ENCODE measurements around the gene SLC17A7.
"Not testable (repeated sequence)": the region's sequence is repeated elsewhere in the genome, so short reads cannot be mapped to it uniquely, and the experiment has no call there.

SLC17A7 gene

GRCh38 chr19:49444100-49444700 is 2.9 kb upstream of the SLC17A7 start:
- DNase-seq (ENCODE audit: low read depth in 2 of 2), result not testable (repeated sequence)

GRCh38 chr19:49443366-49444099 is 2.2 kb upstream of the SLC17A7 start:
- DNase-seq (ENCODE audit: low read depth in 2 of 2), result peak; percentile 86 to 91

- peak in 1 of 2 donors; percentile 51 for DNase-seq (ENCODE audit: low read depth in 2 of 2)
Measured at GRCh38 chr19:49442771-49443365, 1.5 kb upstream of the SLC17A7 start.

GRCh38 chr19:49442354-49442753 is 1.0 kb upstream of the SLC17A7 start:
- DNase-seq (ENCODE audit: low read depth in 2 of 2), result no peak

- DNase-seq (ENCODE audit: low read depth in 2 of 2), result no peak
Measured at GRCh38 chr19:49441960-49442350, 628 bp upstream of the SLC17A7 start.

GRCh38 chr19:49440439-49441209 is 703 bp downstream of the SLC17A7 start:
- DNase-seq (ENCODE audit: low read depth in 2 of 2), result no peak

GRCh38 chr19:49439836-49440235 is 1.5 kb downstream of the SLC17A7 start:
- no peak for DNase-seq (ENCODE audit: low read depth in 2 of 2)

- DNase-seq (ENCODE audit: low read depth in 2 of 2), result no peak
Measured at GRCh38 chr19:49438261-49438660, 3.1 kb downstream of the SLC17A7 start.

- no peak for DNase-seq (ENCODE audit: low read depth in 2 of 2)
Measured at GRCh38 chr19:49437231-49437630, 4.1 kb downstream of the SLC17A7 start.

- peak; percentile 61 to 67 for DNase-seq (ENCODE audit: low read depth in 2 of 2)
Measured at GRCh38 chr19:49436381-49437017, 4.8 kb downstream of the SLC17A7 start.

GRCh38 chr19:49435670-49436069 is 5.7 kb downstream of the SLC17A7 start:
- DNase-seq (ENCODE audit: low read depth in 2 of 2), result no peak

- DNase-seq (ENCODE audit: low read depth in 2 of 2), result no peak
Measured at GRCh38 chr19:49434907-49435583, 6.3 kb downstream of the SLC17A7 start.

- DNase-seq (ENCODE audit: low read depth in 2 of 2), result no peak
Measured at GRCh38 chr19:49433240-49433901, 8.0 kb downstream of the SLC17A7 start.

- DNase-seq (ENCODE audit: low read depth in 2 of 2), result no peak
Measured at GRCh38 chr19:49432141-49433073, 8.9 kb downstream of the SLC17A7 start.

GRCh38 chr19:49431330-49431749 is 10.0 kb downstream of the SLC17A7 start:
- no peak for DNase-seq (ENCODE audit: low read depth in 2 of 2)

- DNase-seq (ENCODE audit: low read depth in 2 of 2), result no peak
Measured at GRCh38 chr19:49430678-49431329, 10.5 kb downstream of the SLC17A7 start.

- DNase-seq (ENCODE audit: low read depth in 2 of 2), result no peak
Measured at GRCh38 chr19:49430172-49430677, 11.1 kb downstream of the SLC17A7 start.

GRCh38 chr19:49428547-49429451 is 12.5 kb downstream of the SLC17A7 start:
- DNase-seq (ENCODE audit: low read depth in 2 of 2), result no peak
